Epithelial cell of prostate (primary cell): ENCODE data around the gene APOBEC3H.

Experiments used
- DNase-seq: peaks from one replicate; pipeline ENCODE4 v3.0.0-alpha.2; 2011; ENCODE audit warnings: low read depth, low spot score
- H3K27ac ChIP-seq: fragments of 450-650 bp; 2 replicates; pipeline ENCODE4 v1.5.1; 2017; ENCODE audit warnings: mild to moderate bottlenecking

The APOBEC3H gene

DNA sequence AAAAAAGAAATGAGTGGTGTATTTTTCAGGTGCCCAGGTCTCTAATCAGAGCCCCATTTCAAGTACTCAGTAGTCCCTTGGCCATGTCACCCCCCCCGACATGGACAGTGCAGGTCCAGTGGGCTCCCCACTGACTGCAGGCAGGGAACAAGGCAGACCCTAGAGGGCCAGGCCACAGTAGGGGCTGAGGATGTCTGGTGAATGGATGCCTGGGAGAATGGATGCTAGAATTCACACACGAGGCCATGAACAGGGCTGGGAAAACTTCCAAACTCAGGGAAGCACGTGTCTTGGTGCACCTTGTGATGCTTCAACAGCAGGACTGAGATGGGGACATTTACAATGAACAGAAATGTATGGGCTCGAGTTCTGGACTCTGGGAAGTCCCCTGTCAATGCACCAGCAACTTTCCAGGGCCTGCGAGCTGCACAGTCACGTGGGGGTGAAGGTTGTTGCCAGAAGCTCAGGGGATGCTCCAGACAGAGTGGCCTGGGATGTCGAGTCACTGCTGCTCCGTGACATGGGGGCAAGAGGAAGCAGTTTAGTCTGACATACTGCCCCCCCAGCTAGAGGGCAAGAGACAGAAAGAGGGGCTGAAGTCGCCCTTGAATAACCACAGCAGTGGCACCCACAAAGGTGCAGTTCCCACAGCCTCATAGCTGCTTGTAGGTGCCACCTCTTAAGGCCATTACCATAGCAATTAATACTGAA, 16.8 kb upstream of the APOBEC3H start:
- DNase-seq: no peak
- H3K27ac ChIP-seq: no peak overlapping the region

DNA sequence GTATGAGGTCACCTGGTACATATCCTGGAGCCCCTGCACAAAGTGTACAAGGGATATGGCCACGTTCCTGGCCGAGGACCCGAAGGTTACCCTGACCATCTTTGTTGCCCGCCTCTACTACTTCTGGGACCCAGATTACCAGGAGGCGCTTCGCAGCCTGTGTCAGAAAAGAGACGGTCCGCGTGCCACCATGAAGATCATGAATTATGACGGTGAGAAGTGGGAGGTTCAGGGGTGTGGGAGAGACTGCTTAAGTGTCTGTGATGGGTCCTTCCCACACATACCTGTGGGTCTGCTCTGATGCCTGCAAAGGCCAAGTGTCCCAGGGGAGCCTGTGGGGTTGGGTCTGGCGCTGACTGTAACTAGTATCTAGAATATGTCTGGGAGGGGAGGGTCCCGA, 16.0 kb upstream of the APOBEC3H start:
- no peak for DNase-seq
- H3K27ac ChIP-seq: no peak overlapping the region

DNA sequence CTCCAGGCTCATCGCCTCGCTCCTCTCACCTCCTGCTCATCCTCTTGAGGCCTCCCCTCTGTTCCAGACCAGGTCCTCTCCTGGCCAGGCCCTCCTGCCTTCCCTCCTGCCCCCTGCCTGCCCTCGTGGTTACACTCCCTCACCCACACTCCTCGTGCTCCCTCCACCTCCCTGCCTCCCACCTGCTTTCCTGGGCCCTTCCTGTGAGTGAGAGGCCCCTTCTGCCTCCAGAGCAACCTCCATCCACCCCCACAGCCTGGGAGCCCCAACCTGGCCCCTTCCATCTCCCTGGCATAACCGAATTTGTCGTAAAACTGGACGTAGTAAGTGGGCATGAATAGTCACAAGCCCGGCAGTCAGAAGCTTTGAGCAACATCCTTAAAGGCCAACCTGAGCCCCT, 15.4 kb upstream of the APOBEC3H start:
- DNase-seq: no peak
- H3K27ac ChIP-seq: no peak overlapping the region

DNA sequence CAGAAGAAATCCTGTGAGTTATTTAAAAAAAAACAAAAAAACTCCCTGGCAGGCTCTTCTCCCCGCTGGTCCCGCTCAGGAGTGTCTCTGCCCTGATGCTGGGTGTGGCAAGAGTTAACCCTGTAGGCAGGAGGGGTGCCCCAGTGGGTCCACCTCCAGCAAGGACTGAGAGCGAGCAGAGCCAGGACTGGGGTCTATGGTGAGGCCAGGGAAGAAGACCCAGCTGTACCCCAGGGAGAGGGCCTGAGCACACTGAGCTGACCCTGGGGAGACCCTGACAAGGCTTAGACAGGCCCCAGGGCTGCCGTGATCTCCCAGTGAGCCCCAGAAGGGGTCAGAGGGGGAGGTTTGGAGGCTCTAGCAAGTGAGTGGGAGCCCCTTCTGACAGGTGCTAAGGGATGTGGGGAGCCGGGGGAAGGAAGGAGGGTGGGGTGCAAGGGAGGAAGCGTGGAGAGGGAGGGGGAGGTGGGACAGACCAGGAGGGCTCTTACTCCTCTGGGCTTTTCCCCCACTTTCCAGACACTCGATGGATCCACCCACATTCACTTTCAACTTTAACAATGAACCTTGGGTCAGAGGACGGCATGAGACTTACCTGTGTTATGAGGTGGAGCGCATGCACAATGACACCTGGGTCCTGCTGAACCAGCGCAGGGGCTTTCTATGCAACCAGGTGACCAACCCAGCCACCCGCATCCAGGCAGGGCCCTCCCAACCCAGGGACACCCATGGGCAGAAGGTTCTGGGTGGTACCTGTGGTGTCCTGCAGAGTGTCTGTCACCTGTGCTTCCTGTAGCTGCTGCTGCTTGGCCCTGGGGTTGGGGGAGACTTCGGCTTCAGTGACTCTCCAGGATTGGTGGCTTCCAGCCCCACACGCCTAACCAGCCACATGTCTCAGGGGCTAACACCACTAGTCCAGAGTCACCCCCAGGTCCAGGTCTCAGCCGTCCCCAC, 13.6 kb upstream of the APOBEC3H start:
- H3K27ac ChIP-seq: no peak overlapping the region
- no peak for DNase-seq

DNA sequence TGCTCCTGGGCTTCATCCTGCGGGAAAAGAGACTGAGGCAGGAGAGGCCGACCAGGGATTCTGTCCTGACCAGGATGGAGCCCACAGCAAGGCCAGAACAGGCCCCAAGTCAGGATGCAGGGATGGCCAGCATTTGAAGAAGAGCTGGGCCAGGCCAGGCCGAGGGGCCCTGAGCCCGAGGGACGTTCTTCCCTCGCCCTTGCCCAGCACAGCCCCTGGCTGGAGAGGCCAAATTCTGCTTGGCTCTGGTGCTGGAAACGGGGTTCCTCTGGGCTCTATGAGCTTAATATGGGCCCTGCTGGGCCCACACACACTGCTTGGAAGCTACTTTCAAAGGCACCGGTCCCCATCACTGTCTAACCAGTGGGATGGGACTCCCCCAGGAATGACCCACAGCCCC, 12.4 kb upstream of the APOBEC3H start:
- H3K27ac ChIP-seq: no peak overlapping the region

DNA sequence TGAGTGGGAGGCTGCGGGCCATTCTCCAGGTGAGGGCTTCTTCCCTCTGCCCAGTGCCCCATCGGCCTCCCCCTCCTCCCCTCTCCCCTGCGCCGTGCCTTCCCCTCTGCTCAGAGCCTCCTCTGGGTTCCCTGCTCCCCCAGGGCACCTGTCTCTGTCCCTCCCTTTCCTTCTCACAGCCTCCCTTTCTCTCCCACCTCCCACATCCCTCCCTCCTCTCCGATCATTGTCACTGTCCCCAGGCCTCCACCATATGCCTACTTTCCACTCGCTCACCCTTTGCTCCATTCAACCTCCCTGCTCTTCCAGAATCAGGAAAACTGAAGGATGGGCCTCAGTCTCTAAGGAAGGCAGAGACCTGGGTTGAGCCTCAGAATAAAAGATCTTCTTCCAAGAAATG, 9.9 kb upstream of the APOBEC3H start:
- H3K27ac ChIP-seq: no peak overlapping the region
- DNase-seq: no peak

More for the DNA sequence above, 12.4 kb upstream of the APOBEC3H start:
- no peak for DNase-seq

DNA sequence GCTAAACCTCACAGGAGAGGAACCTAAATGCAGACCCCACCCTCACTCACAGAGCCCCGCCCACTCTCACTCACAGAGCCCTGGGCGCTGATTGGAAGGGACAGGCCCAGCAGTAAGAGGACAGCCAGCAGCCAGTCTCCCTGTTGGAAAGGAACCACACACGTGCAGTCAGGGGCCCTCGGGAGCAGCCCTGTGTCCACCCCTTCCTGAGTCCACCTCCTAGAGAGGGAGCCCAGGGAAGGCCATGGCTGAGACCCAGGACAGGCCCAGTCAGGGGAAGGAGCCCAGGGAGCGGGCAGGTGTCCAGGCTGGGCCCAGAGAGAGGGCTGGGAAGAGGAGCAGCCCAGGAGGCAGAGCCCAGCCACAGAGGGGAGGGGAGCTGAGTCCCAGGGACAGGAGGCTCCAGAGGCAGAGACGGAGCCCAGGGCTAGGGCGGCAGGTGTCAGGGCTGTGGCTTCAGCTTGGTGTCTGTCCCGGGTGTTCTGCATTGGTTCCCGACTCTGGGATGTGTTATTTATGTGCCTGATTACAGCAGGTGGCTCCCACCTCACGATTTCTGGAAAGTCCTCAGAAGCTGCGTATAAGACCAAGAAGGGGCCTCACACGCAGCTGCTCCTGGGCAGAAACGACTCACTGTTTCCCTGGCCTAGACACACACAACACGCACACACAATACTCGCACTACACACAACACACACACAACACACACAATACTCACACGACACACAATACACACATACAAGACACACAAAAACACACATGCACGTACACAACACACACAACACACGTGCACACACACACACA, 9.0 kb upstream of the APOBEC3H start:
- H3K27ac ChIP-seq: no peak overlapping the region
- DNase-seq: no peak

DNA sequence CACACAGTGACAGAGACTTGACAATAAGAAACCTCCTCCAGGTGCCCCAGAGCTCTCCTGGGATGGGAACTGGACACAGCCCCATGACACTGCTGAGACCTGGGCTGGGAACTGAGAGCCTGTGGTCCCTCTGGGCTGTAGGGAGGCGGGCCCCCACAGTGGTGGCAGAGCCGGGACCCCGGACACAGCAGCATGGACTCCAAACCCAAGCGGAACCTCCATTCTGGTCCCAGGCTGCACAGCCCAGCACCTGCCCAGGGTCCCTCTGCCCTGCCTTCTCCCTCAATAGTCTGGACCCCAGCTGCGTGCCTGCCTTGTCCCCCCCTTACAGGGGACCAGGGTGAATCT, 8.4 kb upstream of the APOBEC3H start:
- no peak overlapping the region for H3K27ac ChIP-seq

DNA sequence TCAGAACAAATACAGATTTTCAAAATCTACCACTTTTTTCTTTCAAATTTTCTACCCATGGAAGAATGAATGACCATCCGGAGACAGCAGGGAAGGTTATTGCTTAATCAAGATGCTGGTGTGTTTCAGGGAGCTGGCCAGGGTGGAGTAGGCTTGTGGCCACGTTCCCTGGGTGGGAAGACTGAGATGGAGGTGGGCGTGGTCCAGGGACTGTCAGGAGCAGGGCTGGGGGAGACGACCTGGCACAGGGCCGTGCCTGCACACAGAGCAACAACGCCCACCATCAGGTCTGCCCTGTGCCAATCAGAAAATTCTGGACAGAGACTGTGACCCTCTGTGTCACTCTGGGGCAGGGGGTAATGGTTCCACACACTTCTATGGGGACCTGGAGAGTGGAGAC, 7.1 kb upstream of the APOBEC3H start:
- peak overlapping the region; percentile 68 for H3K27ac ChIP-seq
- DNase-seq: no peak

More for the DNA sequence above, 8.4 kb upstream of the APOBEC3H start:
- no peak for DNase-seq

DNA sequence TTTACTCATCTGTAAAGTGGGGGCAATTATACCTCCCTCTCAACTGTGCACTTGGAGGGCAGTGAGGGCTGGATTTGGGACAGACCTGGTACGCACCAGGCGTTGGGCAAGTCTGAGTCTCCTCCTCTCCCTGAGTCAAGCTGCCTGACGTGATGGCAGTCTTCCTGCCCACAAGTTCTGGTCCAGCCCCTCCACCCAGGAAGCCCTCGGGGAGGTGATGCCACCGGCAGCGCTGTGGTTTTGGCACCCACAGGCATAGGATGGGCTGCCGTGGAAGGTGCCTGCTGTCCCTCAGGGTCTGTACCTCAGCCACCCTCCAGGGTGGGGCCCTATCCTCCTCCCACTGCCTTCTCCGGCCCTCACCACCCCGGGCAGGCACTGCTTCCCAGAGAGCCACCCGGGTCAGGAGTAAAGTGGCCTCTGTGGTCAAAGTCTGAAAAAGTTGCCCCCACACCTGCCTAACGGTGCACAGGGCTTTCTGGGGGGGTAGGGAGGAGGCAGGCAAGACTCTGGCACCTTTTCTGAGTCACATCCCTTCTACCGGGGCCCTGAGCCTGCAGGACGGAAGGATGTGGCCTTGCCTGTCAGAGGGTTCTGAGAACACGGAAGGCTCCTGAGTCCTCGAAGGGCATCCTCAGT, 6.5 kb upstream of the APOBEC3H start:
- peak; percentile 70 for DNase-seq
- H3K27ac ChIP-seq: peak overlapping the region; percentile 68

DNA sequence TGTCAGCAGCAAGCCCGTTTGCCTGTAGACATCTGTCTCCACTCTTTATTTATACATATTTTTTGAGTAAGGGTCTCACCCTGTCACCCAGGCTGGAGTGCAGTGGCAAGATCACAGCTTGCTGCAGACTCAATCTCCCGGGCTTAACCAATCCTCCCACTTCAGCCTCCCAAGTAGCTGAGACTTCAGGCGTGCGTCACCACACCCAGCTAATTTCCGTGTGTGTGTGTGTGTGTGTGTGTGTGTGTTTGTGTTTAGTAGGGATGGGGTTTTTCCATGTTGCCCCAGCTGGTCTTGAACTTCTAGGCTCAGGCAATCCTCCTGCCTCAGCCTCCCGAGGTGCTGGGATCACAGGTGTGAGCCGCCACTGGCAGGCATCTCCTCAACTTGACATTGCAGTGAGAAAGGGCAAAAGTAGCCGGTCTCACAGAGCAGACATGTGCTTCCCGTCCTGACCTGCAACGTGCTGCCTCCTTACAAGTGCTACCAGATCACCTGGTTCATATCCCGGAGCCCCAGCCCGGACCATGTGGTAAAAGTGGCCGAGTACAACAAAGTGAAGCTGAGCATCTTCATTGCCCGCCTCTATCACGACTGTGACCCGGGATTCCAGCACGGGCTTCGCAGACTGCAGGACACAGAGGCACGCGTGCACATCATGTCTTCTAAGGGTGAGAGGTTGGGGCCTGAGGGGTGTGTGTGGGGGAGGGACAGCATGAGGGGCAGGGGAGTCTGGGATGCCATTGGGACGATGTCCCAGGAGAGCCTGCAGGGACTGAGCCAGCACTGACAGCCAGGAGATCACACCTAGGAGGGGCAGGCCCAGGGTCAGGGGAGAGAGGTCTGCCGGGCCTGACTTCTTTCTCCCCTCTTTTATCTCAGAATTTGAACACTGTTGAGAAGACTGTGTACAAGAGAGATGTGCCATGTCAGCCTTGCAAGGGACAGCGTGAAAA, 5.6 kb upstream of the APOBEC3H start:
- H3K27ac ChIP-seq: peak overlapping the region; percentile 68
- no peak for DNase-seq

DNA sequence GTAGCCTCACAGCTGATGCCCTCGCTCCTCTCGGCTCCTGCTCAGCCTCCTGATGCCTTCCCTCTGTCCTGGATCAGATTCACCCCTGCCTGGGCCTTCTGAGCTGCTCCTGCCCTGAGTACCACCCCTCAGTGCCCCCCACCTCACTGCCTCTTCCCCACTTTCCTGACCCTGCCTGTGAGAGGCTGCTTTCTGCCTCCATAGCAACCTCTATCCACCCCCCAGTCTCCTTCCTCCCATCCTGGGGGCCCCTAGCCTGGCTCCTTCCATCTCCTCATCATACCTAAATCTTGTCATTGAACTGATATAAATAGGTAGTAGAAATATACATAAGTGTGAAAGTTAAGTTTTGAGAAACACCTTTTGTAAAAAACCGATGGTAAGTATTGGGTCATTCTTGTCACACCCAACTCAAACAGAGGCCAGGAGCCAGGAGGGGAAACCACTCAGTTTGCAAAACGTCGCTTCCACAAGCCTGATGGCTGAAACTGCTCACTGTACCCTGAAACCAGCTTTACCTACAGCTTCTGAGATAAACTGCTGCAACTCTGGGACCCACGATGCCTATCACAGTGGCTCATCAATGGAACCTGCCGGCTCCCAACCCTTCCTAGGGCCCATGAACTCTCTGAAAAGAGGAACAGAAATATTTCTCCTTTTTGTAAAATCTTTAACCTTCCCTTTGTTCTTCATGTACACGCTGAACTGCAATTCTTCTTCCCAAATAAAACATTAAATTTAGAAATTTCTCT, 4.8 kb upstream of the APOBEC3H start:
- no peak overlapping the region for H3K27ac ChIP-seq
- no peak for DNase-seq

DNA sequence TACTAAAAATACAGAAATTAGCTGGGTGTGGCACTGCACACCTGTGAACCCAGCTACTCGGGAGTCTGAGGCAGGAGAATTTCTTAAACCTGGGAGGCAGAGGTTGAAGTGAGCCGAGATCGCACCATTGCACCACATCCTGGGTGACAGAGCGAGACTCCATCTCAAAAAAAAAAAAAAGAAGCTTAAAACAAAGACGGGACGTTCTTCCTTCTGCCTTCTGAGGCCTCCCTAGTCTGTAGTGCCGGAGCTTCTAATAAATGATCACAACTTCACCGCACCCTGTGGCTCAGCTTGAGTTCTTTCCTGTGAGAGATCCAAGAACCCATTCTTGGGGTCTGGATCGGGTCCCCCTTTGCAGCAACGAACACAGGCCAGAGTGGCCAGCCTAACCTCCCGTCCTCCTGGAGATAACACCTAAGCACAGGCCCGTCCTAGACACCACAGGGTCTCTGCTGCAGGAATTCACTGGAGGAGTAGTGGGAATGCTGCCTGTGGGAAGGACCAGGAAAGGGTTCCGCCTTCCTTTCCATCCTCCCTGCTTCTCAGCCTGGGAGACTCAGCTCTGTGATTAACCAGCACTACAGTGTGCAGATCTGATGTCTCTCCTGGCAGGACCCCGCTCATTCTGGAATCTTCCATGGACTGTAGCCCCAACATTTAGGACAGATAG, 2.2 kb upstream of the APOBEC3H start:
- no peak for DNase-seq
- no peak overlapping the region for H3K27ac ChIP-seq

DNA sequence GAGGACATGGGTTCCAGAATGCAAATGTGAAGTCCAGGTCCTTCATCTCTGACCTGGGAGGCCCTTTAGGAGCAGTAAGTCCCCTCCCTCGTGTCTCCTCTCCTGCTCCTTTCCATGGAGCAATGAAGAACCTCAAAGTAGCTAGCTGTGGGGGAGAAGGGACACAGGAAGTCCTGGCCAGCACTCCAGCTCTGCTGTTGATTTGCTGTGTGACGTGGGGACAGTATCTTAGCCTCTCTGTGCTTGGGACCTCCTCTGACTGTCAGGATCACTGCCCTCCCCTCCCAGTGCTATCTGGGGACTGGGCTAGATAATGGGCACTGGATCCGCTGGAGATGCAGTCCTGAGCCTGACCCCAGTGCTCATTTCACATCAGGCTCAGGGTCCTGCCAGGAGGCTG, 1.1 kb upstream of the APOBEC3H start:
- DNase-seq: no peak
- H3K27ac ChIP-seq: no peak overlapping the region

DNA sequence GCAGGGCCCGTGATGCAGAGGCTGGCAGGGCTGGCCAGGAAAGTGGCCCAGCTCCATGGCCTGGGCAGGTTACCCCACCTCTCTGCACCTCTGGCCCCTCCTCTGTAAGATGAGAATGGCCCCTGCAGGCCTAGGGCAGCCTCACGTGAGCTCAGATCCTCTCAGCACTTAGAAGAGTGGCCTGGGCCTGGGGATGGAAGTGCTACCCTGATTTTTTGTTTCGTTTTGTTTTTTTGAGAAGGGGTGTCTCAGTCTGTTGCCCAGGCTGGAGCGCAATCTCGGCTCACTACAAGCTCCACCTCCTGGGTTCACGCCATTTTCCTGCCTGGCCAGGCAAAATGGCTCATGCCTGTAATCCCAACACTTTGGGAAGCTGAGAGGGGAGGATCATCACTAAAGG, 982 bp downstream of the APOBEC3H start:
- peak overlapping the region; percentile 81 for H3K27ac ChIP-seq
- no peak for DNase-seq

DNA sequence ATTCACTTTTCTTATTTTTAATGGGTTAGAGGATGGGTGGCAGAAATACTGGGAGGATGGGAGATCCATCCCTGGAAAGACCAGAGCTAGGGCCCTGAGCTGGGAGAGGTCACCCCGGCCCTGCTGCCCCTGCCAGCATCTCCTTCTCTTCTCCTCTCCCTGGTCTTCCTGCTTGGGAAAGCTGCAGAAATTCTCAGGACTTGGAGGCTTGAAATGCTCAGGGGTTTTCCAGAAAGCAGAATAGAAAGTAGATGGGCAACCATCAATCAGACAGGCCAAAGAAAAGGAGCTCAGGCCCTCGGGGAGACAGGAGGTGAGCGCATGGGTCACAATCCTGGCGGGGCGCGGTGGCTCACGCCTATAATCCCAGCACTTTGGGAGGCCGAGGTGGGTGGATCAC, 1.5 kb downstream of the APOBEC3H start:
- peak overlapping the region; percentile 81 for H3K27ac ChIP-seq
- no peak for DNase-seq

DNA sequence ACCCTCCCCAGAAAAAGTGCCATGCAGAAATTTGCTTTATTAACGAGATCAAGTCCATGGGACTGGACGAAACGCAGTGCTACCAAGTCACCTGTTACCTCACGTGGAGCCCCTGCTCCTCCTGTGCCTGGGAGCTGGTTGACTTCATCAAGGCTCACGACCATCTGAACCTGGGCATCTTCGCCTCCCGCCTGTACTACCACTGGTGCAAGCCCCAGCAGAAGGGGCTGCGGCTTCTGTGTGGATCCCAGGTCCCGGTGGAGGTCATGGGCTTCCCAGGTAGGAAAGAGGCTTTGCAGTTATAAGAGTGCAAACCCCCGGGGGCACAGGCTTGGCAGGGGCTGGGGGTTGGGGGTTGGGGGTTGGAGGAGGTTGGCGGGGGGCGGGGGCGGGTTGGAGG, 4.2 kb downstream of the APOBEC3H start:
- H3K27ac ChIP-seq: no peak overlapping the region
- DNase-seq: no peak

DNA sequence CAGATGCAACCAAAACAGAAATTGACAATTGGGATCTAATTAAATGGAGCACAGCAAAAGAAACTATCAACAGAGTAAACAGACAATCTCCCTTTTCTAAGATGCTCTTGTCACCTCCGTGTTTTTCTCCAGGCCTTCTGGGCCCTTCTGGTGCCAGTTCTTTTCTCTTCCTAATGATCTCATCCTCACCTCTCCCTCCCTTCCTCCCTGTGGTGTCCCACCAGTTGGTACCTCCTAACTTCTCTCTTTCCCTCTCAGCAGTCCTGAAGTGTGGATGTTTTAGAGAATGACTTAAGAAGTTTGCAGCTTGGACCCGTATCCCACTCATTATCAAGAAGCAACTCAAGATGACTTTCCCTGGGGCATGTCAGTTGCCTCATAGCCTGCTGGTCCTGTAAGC, 6.4 kb downstream of the APOBEC3H start:
- H3K27ac ChIP-seq: no peak overlapping the region
- no peak for DNase-seq
